Stomach (tissue), 9 donors: Measurements from ENCODE around the gene DYRK1A. TPM values are rescaled to one million over a fixed set of nuclear protein-coding genes. Genes with fewer than 3 reads are reported as not detected.

Experiments
- DNase-seq, 2 donors: peaks; one replicate each; pipeline versions ENCODE4 v3.0.0 to v3.0.0-alpha.2; 2013 to 2019
- H3K27ac ChIP-seq, 5 donors: fragments of 200-600 bp in 4 of 5; sonication (generic) in 4 of 5; one replicate each; pipeline ENCODE4 v1.5.1; 2013 to 2019; ENCODE audit warnings: mild to moderate bottlenecking in 1 of 5, moderate library complexity in 1 of 5
- H3K27me3 ChIP-seq, 3 donors: fragments of 200-600 bp; sonication (generic); one replicate each; pipeline ENCODE4 v1.5.1; 2017 to 2019; ENCODE audit warnings: mixed run types in 1 of 3
- H3K36me3 ChIP-seq, 4 donors: fragments of 200-600 bp; sonication (generic); 1 replicate in 3 of 4; 2 replicates in 1 of 4; pipeline ENCODE4 v1.5.1; 2016 to 2019
- H3K4me1 ChIP-seq, 4 donors: fragments of 200-600 bp; sonication (generic); one replicate each; pipeline ENCODE4 v1.5.1; 2016 to 2019
- H3K4me3 ChIP-seq, 4 donors: fragments of 200-600 bp; sonication (generic) in 3 of 4; one replicate each; pipeline ENCODE4 v1.5.1; 2016 to 2019; ENCODE audit warnings: mild to moderate bottlenecking in 1 of 4
- H3K9me3 ChIP-seq, 4 donors: fragments of 200-600 bp; sonication (generic); one replicate each; pipeline ENCODE4 v1.5.1; 2016 to 2019
- EP300 ChIP-seq: sonication (generic); formaldehyde crosslinking; IDR thresholded peaks from one replicate; pipeline ENCODE4 v1.6.1; 2017; ENCODE audit warnings: antibody characterized with exemption
- POLR2A ChIP-seq, 4 donors: fragments of 450-650 bp; IDR thresholded peaks; one replicate each; pipeline ENCODE4 v1.6.1; 2016; ENCODE audit warnings: antibody characterized with exemption in 4 of 4, control low read depth in 2 of 4, mild to moderate bottlenecking in 1 of 4, moderate library complexity in 1 of 4
- POLR2AphosphoS5 ChIP-seq, 3 donors: sonication (generic); formaldehyde crosslinking; IDR thresholded peaks; one replicate each; pipeline ENCODE4 v1.6.1; 2016; ENCODE audit warnings: antibody characterized with exemption in 3 of 3
- WGBS, 5 donors: extraction: QIAGEN DNeasy Blood & Tissue Kit in 3 of 5; methylation state at CpG; one replicate each; pipeline versions ENCODE4 v1.1.5 to v1.1.7; 2013 to 2018; 5-methylcytosine and 5-hydroxymethylcytosine counted together
- intact Hi-C: fragments of 100-400 bp; cut with DNase I; formaldehyde crosslinking; loops from one replicate; pipeline ENCODE4 v1.15.1; 2023; ENCODE audit warnings: low total_unique reads
- polyA plus RNA-seq, 3 donors: library from polyadenylated mRNA; stranded (reverse); fragments of 200-250 nt; gene quantifications; one replicate each; pipeline ENCODE4 v1.2.3, GENCODE V29; 2013
- total RNA-seq, 5 donors: library from RNA; depleted of rRNA; stranded (reverse); fragments of >200 nt; gene quantifications; one replicate each; pipeline versions ENCODE4 v1.1.0 to v1.2.3, GENCODE V29; 2014 to 2016
- TF ChIP-seq, protein P1 (sequence below), 7 experiments: fragments of 450-650 bp in 4 of 7; fragments of 200-600 bp in 3 of 7; sonication (generic) in 3 of 7; IDR thresholded peaks; one replicate each; pipeline ENCODE4 v1.5.1; 2016 to 2019; ENCODE audit warnings: antibody characterized with exemption in 7 of 7, control low read depth in 2 of 7, mild to moderate bottlenecking in 1 of 7
- donor health status: healthy with polysubstance abuse.
- donor health status: Bipolar disorder and iron deficiency.
- donor health status: healthy.

DYRK1A gene
- total and polyA plus RNA-seq, 8 donors: 10.1 to 124 (median 67.0) TPM

DNA sequence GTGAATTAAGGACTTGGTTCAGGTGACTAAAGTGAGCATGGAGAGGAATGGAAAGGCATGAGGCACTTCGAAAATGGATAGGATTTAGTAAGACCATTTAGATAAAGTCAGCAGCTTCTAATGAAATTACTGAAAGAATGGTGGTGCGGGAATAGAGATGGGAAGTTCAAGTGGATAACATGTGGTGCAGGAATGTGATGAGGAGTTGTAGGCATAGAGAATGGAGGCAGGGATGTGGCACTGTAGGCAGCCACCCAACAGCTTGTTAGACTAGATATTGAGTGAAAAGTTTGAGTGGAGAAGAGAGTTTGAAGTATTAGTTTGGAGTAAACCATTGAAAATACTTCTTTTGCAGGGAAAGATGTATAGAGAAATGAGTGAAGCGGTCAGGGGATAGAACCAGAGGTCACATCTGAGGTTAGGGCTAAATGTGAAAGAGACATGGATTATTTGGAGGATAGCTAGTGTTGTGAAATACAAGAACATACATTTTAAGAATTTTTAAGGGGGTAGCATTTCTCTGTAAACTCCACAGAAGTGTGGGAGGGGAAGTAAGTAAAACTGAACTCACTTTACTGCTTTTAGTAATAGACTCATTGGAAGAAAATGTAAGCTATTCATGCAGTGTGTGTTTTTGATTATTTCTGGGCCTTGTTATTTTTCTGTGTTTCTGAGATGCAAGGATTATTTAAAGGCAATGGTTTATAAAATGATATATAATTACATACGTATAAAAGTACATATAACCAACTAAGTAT, 46.2 kb downstream of the DYRK1A start:
- intact Hi-C loops: no loop called here
- 71 to 82% (median 78%) methylated on average over 4 of the region's 4 CpGs for WGBS, 5 donors
- Histone ChIP-seq H3K36me3 (no peaks in the 10 kb centered on the region), H3K27ac (peak overlapping the region in 1 of 5 donors; percentile 9), H3K4me3 (no peak overlapping the region), H3K27me3 (no peaks in the 10 kb centered on the region), H3K9me3 (no peaks in the 10 kb centered on the region), H3K4me1 (peaks cover 21 to 97% (median 60%) of the 10 kb centered on the region in 4 donors)
- no peak for TF ChIP-seq POLR2AphosphoS5 (IDR thresholded peaks at IDR 0.05)
- no peak for TF ChIP-seq EP300
- no peak for TF ChIP-seq POLR2A (IDR thresholded peaks at IDR 0.05)
- TF ChIP-seq, protein P1, sequence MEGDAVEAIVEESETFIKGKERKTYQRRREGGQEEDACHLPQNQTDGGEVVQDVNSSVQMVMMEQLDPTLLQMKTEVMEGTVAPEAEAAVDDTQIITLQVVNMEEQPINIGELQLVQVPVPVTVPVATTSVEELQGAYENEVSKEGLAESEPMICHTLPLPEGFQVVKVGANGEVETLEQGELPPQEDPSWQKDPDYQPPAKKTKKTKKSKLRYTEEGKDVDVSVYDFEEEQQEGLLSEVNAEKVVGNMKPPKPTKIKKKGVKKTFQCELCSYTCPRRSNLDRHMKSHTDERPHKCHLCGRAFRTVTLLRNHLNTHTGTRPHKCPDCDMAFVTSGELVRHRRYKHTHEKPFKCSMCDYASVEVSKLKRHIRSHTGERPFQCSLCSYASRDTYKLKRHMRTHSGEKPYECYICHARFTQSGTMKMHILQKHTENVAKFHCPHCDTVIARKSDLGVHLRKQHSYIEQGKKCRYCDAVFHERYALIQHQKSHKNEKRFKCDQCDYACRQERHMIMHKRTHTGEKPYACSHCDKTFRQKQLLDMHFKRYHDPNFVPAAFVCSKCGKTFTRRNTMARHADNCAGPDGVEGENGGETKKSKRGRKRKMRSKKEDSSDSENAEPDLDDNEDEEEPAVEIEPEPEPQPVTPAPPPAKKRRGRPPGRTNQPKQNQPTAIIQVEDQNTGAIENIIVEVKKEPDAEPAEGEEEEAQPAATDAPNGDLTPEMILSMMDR (IDR thresholded peaks at IDR 0.05): no peak
- DNase-seq: peak in 1 of 2 donors; percentile 25

DNA sequence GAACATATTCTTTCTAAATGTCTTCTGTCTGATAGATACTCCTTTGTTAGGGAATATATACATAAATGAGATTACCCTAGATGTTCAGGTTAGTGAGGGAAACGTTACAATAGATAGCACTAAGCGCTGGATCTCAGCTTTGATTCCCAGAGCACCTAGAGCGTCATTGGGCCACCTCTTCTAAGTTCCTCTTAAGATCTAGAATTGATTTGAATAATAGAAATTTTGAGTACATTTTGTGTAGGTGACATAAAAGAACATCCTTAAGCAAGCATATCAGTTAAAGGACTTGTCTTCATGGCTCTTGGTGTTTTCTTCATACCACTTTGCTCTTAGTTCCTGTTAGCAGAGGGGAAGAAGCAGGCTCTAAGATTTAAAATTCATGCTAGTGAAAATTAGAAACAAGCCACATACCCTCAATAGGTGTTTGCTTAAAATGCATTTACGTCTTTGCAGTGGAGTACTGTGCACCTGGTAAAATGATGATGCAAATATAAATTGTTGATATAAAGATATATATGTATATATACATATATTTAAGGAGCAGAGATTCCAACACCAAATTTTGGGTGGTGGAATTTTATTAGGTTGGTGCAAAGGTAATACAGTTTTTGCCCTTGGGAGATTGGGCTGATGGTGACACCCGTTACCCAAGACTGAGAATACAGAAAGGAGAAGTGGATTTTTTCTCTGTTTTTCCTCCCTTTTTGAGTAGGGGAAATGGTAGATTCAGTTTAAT, 47.1 kb downstream of the DYRK1A start:
- intact Hi-C loops: no loop called here
- DNase-seq: no peak
- WGBS, 5 donors: 73 to 86% (median 81%) methylated on average over 5 of the region's 5 CpGs
- no peak for TF ChIP-seq POLR2AphosphoS5 (IDR thresholded peaks at IDR 0.05)
- TF ChIP-seq POLR2A (IDR thresholded peaks at IDR 0.05): no peak
- TF ChIP-seq, protein P1 (IDR thresholded peaks at IDR 0.05): no peak
- no peak for TF ChIP-seq EP300
- Histone ChIP-seq H3K4me3 (no peak overlapping the region), H3K9me3 (no peaks in the 10 kb centered on the region), H3K36me3 (no peaks in the 10 kb centered on the region), H3K4me1 (peaks cover 21 to 97% (median 56%) of the 10 kb centered on the region in 4 donors), H3K27me3 (no peaks in the 10 kb centered on the region), H3K27ac (no peak overlapping the region)

DNA sequence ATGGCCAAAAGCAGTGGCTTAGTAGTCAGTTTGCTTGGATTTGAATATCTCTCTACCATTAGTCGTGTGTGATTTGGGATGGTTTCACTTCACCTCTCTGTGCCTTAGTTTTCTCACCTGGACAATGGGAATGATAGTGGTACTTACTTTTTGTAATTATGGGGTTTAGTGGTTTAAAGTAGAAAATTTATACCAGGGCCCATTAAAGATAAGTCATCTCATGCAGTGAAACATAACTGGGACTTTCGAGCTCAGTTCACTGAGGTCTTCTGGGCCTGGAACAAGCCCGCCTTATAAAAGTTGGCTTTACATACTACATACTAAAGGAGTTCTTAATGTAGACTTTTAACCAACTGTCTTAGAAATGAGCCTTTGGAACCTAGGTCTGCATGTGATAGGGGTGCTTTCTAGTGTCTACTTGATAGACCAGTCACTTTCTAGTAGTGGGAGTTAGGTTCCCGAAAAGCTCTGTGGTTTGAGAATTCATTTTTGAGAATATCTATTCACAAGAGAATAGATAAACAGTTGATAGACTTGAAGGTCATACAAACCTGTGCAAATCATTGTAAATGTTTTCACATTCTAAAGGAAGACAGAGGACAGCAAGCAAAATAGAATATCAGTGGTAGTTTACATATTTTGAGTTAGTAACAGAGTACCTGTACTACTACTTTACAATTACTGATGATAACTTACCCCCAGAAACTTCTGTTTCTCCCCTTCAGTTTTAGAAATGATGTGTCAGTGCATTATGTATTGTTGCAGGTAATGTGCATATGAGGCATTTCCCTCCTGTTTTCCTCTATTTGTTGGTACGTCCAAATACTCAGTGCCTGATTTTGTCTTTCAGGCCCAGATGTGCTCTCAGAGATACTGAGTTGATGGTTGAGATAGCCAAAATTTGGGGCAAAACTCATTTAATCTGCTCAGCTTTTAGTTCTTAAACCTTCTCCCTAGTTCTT, 48.0 kb downstream of the DYRK1A start:
- Histone ChIP-seq H3K4me3 (no peak overlapping the region), H3K36me3 (no peaks in the 10 kb centered on the region), H3K9me3 (no peaks in the 10 kb centered on the region), H3K4me1 (peaks cover 21 to 97% (median 59%) of the 10 kb centered on the region in 4 donors), H3K27me3 (no peaks in the 10 kb centered on the region), H3K27ac (peak overlapping the region in 1 of 5 donors; percentile 38)
- intact Hi-C loops: no loop called here
- 82 to 90% (median 88%) methylated on average over 5 of the region's 5 CpGs for WGBS, 5 donors
- no peak for DNase-seq
- TF ChIP-seq POLR2AphosphoS5 (IDR thresholded peaks at IDR 0.05): no peak
- TF ChIP-seq, protein P1 (IDR thresholded peaks at IDR 0.05): no peak
- TF ChIP-seq POLR2A (IDR thresholded peaks at IDR 0.05): no peak
- TF ChIP-seq EP300: no peak

DNA sequence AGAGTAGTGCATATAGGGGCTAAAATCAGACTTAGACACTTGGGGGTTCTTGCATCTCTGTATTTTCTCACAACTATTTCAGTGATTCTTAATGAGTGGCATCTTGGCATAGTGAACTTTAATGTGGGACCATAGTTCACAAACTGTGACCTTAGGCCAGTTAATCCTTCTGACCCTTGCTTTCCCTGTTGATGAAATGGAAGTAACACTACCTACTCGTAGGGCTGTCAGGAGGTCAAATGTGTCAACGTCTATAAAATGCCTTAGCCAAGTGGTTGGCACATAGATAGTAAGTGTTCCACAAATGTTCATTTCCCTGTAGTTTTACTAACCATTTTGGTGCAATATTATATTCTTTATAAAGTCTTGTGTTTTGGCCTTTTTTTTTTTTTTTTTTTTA, 49.4 kb downstream of the DYRK1A start:
- WGBS, 5 donors: 35 to 45% (median 38%) methylated on average over 2 of the region's 2 CpGs
- Histone ChIP-seq H3K27me3 (no peaks in the 10 kb centered on the region), H3K9me3 (no peaks in the 10 kb centered on the region), H3K4me1 (peaks cover 21 to 98% (median 60%) of the 10 kb centered on the region in 4 donors), H3K27ac (peak overlapping the region in 1 of 5 donors; percentile 38), H3K4me3 (no peak overlapping the region), H3K36me3 (no peaks in the 10 kb centered on the region)
- TF ChIP-seq, protein P1 (IDR thresholded peaks at IDR 0.05): no peak
- TF ChIP-seq EP300: no peak
- no peak for TF ChIP-seq POLR2A (IDR thresholded peaks at IDR 0.05)
- TF ChIP-seq POLR2AphosphoS5 (IDR thresholded peaks at IDR 0.05): no peak
- intact Hi-C loops: no loop called here
- no peak for DNase-seq
